GM23338 (cell line): ENCODE measurements around the gene PIAS1. TPM values are rescaled to one million over a fixed set of nuclear protein-coding genes. Genes with fewer than 3 reads are reported as not detected.

Source experiments
- ATAC-seq: fragments of 200-7000 bp; cut with Tn5 transposase; 3 replicates; pipeline ENCODE4 v1.9.1; 2020
- DNase-seq: peaks from one replicate; pipeline ENCODE4 v3.0.0-alpha.2; 2015; ENCODE audit warnings: low spot score
- H2AFZ ChIP-seq: fragments of 200-600 bp; sonication (generic); 2 replicates; pipeline ENCODE4 v1.8.0; 2016; ENCODE audit warnings: antibody characterized with exemption, mild to moderate bottlenecking, moderate library complexity
- H3F3A ChIP-seq: fragments of 200-600 bp; sonication (generic); replicated peaks from 2 replicates; pipeline ENCODE4 v1.8.0; 2017; ENCODE audit warnings: antibody characterized with exemption, mixed run types, low read depth
- H3K27ac ChIP-seq: fragments of 200-600 bp; sonication (generic); 2 replicates; pipeline ENCODE4 v1.6.1; 2016; ENCODE audit warnings: low read depth
- H3K27me3 ChIP-seq: fragments of 200-600 bp; sonication (generic); 2 replicates; pipeline ENCODE4 v1.8.0; 2016; ENCODE audit warnings: mild to moderate bottlenecking, mixed run types, moderate library complexity; ENCODE audit not compliant: insufficient read depth
- H3K36me3 ChIP-seq: fragments of 200-600 bp; sonication (generic); 2 replicates; pipeline ENCODE4 v1.8.0; 2016; ENCODE audit warnings: mild to moderate bottlenecking; ENCODE audit not compliant: insufficient read depth
- H3K4me1 ChIP-seq: fragments of 200-600 bp; sonication (generic); 2 replicates; pipeline ENCODE4 v1.8.0; 2016; ENCODE audit warnings: mild to moderate bottlenecking, moderate library complexity; ENCODE audit not compliant: insufficient read depth
- H3K4me2 ChIP-seq: fragments of 200-600 bp; sonication (generic); 2 replicates; pipeline ENCODE4 v1.7.1; 2017; ENCODE audit warnings: mixed run types
- H3K4me3 ChIP-seq: fragments of 200-600 bp; sonication (generic); 2 replicates; pipeline ENCODE4 v1.6.1; 2016; ENCODE audit warnings: mixed run types
- H3K79me2 ChIP-seq: fragments of 200-600 bp; sonication (generic); replicated peaks from 2 replicates; pipeline ENCODE4 v1.8.0; 2017; ENCODE audit warnings: mild to moderate bottlenecking; ENCODE audit not compliant: insufficient read depth
- H3K9me2 ChIP-seq: fragments of 200-600 bp; sonication (generic); 2 replicates; pipeline ENCODE4 v1.8.0; 2017; ENCODE audit not compliant: insufficient read depth
- H4K20me1 ChIP-seq: fragments of 200-600 bp; sonication (generic); replicated peaks from 2 replicates; pipeline ENCODE4 v1.8.0; 2017; ENCODE audit warnings: mild to moderate bottlenecking; ENCODE audit not compliant: insufficient read depth
- H3K27ac Mint-ChIP-seq: 2 replicates; pipeline ENCODE4 v1.8.0; 2020; ENCODE audit warnings: inconsistent platforms, mild to moderate bottlenecking, moderate library complexity, mixed read lengths
- H3K27me3 Mint-ChIP-seq: 3 replicates; pipeline ENCODE4 v1.8.0; 2022; ENCODE audit warnings: low read depth, mild to moderate bottlenecking, moderate library complexity, mixed read lengths, inconsistent platforms; ENCODE audit not compliant: insufficient read depth, poor library complexity
- H3K36me3 Mint-ChIP-seq: 3 replicates; pipeline ENCODE4 v1.8.0; 2021; ENCODE audit warnings: low read depth, mild to moderate bottlenecking, inconsistent platforms, moderate library complexity, mixed read lengths
- H3K4me1 Mint-ChIP-seq: 3 replicates; pipeline ENCODE4 v1.8.0; 2020; ENCODE audit warnings: mild to moderate bottlenecking, inconsistent platforms, mixed read lengths
- H3K4me3 Mint-ChIP-seq: 3 replicates; pipeline ENCODE4 v1.8.0; 2021; ENCODE audit warnings: moderate library complexity, mild to moderate bottlenecking, inconsistent platforms, mixed read lengths
- H3K9me3 Mint-ChIP-seq: 3 replicates; pipeline ENCODE4 v1.8.0; 2020; ENCODE audit warnings: moderate library complexity, mild to moderate bottlenecking, inconsistent platforms, mixed read lengths
- CREB1 ChIP-seq: fragments of 250-450 bp; sonication (Bioruptor Pico); IDR thresholded peaks from 2 replicates; pipeline ENCODE4 v1.5.0; 2020; ENCODE audit warnings: low read depth, mild to moderate bottlenecking, moderate library complexity
- ETS1 ChIP-seq: IDR thresholded peaks from 2 replicates; pipeline ENCODE4 v1.6.1; 2016; ENCODE audit warnings: antibody characterized with exemption
- JUNB ChIP-seq: IDR thresholded peaks from one replicate; pipeline ENCODE4 v1.6.1; 2016; ENCODE audit warnings: antibody characterized with exemption; ENCODE audit not compliant: unreplicated experiment
- POLR2AphosphoS5 ChIP-seq: IDR thresholded peaks from 2 replicates; pipeline ENCODE4 v1.6.1; 2016; ENCODE audit warnings: antibody characterized with exemption, low read depth
- STAT1 ChIP-seq: IDR thresholded peaks from one replicate; pipeline ENCODE4 v1.6.1; 2016; ENCODE audit warnings: antibody characterized with exemption; ENCODE audit not compliant: unreplicated experiment
- ZNF114 ChIP-seq: fragments of 250-450 bp; sonication (Bioruptor Pico); IDR thresholded peaks from 2 replicates; pipeline ENCODE4 v1.5.0; 2020; ENCODE audit warnings: mild to moderate bottlenecking, moderate library complexity
- ZNF331 ChIP-seq: fragments of 250-450 bp; sonication (Bioruptor Pico); IDR thresholded peaks from 2 replicates; pipeline ENCODE4 v1.5.0; 2020; ENCODE audit warnings: low read depth, mild to moderate bottlenecking, moderate library complexity
- ZNF462 ChIP-seq: fragments of 250-450 bp; sonication (Bioruptor Pico); IDR thresholded peaks from 2 replicates; pipeline ENCODE4 v1.5.0; 2020; ENCODE audit warnings: mild to moderate bottlenecking, moderate library complexity
- polyA plus RNA-seq: library from polyadenylated mRNA; unstranded; fragments of >200 nt; fragmentation: Nextera tagmentation; extraction: Ambion mirVana; gene quantifications from 2 replicates; pipeline ENCODE4 v1.2.1, GENCODE V29; 2016
- total RNA-seq: library from RNA; depleted of rRNA; stranded (reverse); fragments of >200 nt; shearing (Covaris generic); gene quantifications from 2 replicates; pipeline ENCODE4 v1.2.3, GENCODE V29; 2014

PIAS1 gene
- total and polyA plus RNA-seq, 2 experiments from 2014 or later: 30.7 to 32.1 TPM

GRCh38 chr15:68213991-68214837 is 160.1 kb downstream of the PIAS1 start:
- peaks cover 16% of the 10 kb centered on the region for H3K27me3 Mint-ChIP-seq
- Histone ChIP-seq H3K27ac (no peak overlapping the region), H3K4me2 (no peak overlapping the region), H3K79me2 (peaks cover 59% of the 10 kb centered on the region), H2AFZ (no peak overlapping the region), H3K36me3 (peaks cover 10% of the 10 kb centered on the region; the same call in 1 of the 2 replicates), H3K27me3 (no peaks in the 10 kb centered on the region), H3K4me1 (peaks cover 3% of the 10 kb centered on the region; the same call in 1 of the 2 replicates), H4K20me1 (peaks cover 41% of the 10 kb centered on the region), H3F3A (peaks cover 13% of the 10 kb centered on the region), H3K4me3 (no peak overlapping the region), H3K9me2 (no peaks in the 10 kb centered on the region)
- no peaks in the 10 kb centered on the region for H3K9me3 Mint-ChIP-seq
- H3K4me3 Mint-ChIP-seq: no peak overlapping the region
- TF ChIP-seq POLR2AphosphoS5 (no peak), ZNF331 (CRISPR knock-in tag) (no peak), ZNF114 (CRISPR knock-in tag) (no peak), CREB1 (no peak), JUNB (no peak), STAT1 (no peak), ETS1 (no peak), ZNF462 (no peak)
- ATAC-seq (no peak), DNase-seq (no peak)
- H3K27ac Mint-ChIP-seq: no peak overlapping the region
- peaks cover 21% of the 10 kb centered on the region for H3K4me1 Mint-ChIP-seq
- H3K36me3 Mint-ChIP-seq: peaks cover 36% of the 10 kb centered on the region
